IPS DF 4.7 (cell line): ENCODE measurements around the gene EIF2S2.

Experiments
- DNase-seq: peaks from one replicate; pipeline ENCODE4 v3.0.0-alpha.2; 2013; ENCODE audit warnings: low spot score; ENCODE audit errors: extremely low read depth

EIF2S2 gene

GRCh38 chr20:34122274-34122980 lies 10.4 kb upstream of the EIF2S2 start:
- no peak for DNase-seq

- DNase-seq: no peak
These were observed 8.2 kb upstream of the EIF2S2 start for GRCh38 chr20:34120213-34120612.

DNA sequence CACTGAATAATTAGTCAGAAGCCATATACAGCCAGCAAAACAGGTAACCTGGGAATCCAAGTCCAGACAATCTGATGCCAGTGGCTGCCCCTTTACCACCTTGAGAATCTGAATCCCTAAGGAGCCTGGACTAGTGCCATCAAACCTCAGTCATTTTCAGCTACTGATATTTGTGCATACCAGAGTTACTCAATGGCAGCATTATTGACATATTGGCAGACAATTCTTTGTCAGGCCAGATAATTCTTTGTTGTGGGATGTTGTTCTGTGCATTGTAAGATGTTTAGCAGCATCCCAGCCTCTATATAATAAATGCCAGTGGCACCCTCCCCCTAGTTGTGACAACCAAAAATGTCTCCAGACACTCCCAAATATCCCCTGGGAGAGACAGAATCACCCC lies 3.2 kb upstream of the EIF2S2 start:
- DNase-seq: no peak

- no peak for DNase-seq
These were observed 2.8 kb upstream of the EIF2S2 start for GRCh38 chr20:34114809-34115208.

GRCh38 chr20:34112600-34113101 lies 608 bp upstream of the EIF2S2 start:
- no peak for DNase-seq

- no peak for DNase-seq
These were observed 1.1 kb downstream of the EIF2S2 start for GRCh38 chr20:34110745-34111641.

GRCh38 chr20:34110025-34110744 lies 1.9 kb downstream of the EIF2S2 start:
- no peak for DNase-seq

- DNase-seq: no peak
These were observed 2.6 kb downstream of the EIF2S2 start for GRCh38 chr20:34109442-34109841.

DNA sequence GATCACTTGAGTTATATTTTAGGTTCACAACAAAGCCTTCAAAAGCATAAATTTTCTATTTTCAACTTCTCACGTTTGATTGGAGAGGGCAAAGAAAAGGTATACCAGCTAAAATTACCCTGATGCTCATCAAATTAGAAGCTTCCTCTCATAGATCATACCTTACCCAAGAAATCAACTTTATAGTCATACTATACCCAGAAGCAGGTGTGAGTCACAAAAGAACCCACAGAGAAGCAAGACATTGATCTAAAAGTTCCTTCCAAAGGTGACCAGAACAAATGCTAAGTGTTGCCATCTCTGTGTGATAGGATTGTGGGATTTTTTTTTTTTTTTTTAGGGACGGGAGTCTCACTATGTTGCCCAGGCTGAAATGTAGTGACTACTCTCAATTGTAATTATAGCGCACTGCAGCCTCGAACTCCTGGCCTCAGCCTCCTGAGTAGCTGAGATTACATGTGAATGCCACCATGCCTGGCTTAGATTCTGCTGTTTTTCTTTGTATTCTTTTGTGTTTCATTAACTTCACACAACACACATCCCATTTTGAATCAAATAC lies 3.3 kb downstream of the EIF2S2 start:
- no peak for DNase-seq

DNA sequence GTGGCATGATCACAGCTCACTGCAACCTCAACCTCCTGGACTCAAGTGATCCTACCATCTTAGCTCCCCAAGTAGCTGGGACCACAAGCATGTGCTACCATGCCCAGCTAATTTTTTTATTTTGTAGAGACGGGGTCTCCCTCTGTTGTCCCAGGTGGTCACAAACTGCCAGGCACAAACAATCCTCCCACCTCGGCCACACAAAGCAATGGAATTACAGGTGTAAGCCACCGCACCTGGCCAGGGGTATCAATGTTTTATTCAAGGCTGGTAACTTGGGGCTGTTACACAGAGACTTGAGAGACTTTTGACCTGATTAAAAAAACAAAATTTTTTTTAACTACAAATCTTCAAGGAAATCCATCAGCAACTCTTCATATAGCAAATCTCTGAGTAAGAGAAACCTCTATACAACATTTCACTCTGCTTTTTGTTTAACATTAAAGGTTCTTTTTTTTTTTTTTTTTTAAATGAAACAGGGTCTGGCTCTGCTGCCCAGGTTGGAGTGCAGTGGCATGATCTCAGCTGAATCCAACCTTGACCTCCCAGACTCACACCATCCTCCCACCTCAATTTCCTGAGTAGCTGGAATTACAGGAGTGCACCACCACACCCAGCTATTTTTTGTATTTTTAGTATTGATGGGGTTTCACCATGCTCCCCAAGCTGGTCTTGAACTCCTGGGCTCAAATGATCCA lies 5.9 kb downstream of the EIF2S2 start:
- no peak for DNase-seq

DNA sequence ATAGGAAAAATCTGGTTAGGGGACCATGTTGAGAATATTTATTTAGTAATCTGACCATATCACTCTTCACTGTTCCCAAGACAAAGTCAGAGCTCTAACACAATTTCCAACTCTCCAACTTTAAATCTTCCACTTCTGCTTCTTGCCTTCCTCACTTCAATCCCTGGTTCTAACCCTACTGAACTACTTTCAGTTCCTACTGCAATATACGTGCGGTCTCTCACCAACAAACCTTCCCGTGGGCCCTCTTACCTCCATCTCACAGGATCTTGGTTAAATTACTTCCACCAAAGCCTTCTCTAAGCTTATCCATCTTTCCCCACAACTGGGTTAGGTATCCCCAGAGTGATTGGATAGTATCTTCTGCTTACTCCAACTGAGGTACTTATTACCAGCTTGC lies 8.0 kb downstream of the EIF2S2 start:
- DNase-seq: no peak

DNA sequence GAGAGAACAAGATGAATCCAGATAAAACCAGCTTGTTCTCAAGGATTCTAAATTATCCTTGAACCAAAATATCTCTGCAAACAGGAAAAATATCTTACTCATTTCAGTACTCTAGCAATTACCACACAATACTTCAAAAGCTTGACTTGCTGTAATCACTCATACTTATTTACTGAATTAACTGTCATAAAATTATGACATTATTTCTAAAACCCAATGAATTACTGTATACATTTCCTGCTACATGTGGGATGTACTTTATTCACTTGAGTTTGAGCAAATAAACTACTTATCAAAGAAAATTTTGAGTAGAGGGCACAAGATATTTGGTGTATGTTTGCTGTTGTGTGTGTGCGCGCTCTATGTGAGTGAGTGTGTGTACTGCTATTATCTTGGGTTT lies 9.7 kb downstream of the EIF2S2 start:
- DNase-seq: no peak

- DNase-seq: no peak
These were observed 11.5 kb downstream of the EIF2S2 start for GRCh38 chr20:34100576-34100975.

- no peak for DNase-seq
These were observed 12.4 kb downstream of the EIF2S2 start for GRCh38 chr20:34099675-34100074.

- DNase-seq: no peak
These were observed 13.5 kb downstream of the EIF2S2 start for GRCh38 chr20:34098570-34098969.

DNA sequence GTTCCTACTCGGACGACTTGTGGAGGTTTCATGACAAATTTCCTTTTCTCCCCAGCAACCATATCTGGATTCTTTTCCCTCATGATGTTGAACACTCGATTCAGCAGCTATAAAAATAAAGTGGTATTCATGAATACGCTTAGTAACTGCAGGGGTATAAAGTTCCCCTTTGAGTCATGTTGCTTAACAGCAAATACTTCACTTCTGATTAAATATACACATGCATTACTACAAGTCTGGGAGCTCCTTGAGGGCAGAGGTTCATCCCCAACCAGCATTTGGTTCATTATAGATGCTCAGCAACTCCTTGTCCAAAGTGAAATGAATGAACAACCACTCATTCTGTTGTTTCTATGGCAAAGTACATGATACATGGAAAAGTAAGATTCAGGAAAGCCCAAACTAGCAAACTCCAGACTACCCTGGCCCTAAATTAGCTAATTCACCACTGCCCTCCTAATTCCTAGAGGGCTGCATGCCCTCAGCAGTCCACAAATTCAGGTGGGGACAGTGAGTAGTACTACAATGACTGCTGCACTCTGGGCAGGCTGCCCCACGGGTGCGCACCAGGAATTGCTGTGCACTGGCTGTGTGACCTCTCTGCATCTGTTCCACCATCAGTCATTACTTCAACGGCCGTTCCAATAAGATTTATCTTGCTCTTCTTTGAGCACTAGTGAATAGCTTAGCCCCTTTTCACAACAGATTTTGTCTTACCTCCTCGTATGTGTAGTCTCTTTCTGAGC lies 15.2 kb downstream of the EIF2S2 start:
- no peak for DNase-seq

DNA sequence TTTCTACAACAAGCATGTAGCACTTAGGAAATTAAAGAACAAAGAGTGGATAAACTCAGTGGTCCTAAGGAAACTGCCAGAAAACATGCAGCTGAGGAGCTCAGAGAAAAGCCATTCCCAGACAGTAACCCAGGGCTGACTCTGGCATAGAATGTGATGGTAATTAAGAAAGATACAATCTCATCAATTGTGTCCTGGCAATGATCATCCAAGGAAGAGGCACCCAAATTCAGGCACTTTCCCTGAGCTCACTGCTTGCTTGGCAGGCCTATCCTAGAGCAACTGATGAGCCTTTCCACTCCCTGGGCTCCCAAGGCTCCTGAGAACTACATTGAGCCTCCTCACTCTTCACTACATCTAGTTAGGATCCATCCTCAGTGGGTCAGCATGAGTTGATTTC lies 16.2 kb downstream of the EIF2S2 start:
- no peak for DNase-seq

DNA sequence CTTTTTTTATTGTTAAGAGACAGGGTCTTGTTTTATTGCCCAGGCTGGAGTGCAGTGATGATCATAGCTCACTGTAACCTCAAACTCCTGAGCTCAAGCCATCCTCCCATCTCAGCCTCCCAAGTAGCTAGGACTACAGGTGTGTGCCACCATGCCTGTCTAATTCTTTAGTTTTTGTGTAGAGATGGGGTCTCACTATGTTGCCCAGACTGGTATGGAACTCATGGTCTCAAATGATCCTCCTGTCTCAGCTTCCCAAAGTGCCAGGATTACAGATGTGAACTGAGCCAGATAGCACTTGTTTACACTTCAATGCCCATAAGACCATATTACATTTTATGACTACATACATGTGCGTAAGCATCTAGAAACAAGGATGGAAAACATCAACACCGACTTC lies 18.1 kb downstream of the EIF2S2 start:
- DNase-seq: no peak

GRCh38 chr20:34091637-34092200 lies 20.3 kb downstream of the EIF2S2 start:
- no peak for DNase-seq

DNA sequence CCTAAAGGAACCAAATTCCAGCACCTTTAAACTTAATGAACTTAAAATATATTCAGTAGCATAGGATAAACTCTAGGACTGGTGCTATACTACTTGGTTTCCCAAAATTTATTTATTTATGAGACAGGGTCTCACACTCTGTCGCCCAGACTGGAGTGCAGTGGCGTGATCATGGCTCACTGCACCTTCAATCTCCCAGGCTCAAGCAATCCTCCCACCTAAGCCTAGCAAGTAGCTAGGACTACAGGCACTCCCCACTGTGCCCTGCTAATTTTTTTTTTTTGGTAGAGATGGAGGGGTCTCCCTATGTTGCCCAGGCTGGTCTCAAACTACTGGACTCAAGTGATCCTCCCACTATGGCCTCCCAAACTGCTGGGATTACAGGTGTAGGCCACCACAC lies 21.4 kb downstream of the EIF2S2 start:
- no peak for DNase-seq
